MM.1S (cell line): Measurements from ENCODE around the gene EDC4.
"Not testable (repeated sequence)": the region's sequence is repeated elsewhere in the genome, so short reads cannot be mapped to it uniquely, and the experiment has no call there.

ENCODE experiments used
- DNase-seq: peaks from one replicate; pipeline ENCODE4 v3.0.0-alpha.2; 2015
- H2AFZ ChIP-seq: fragments of 300-600 bp; sonication (generic); 2 replicates; pipeline ENCODE4 v1.6.0; 2016; ENCODE audit warnings: antibody characterized with exemption, low read length
- H3F3A ChIP-seq: fragments of 300-600 bp; sonication (generic); 2 replicates; pipeline ENCODE4 v1.6.1; 2016; ENCODE audit warnings: mild to moderate bottlenecking, antibody characterized with exemption, low read length, moderate library complexity, mixed read lengths; ENCODE audit not compliant: insufficient read depth
- H3K27ac ChIP-seq: fragments of 300-600 bp; sonication (generic); 2 replicates; pipeline ENCODE4 v1.5.1; 2016; ENCODE audit warnings: mild to moderate bottlenecking, low read length
- H3K27me3 ChIP-seq: fragments of 300-600 bp; sonication (generic); replicated peaks from 2 replicates; pipeline ENCODE4 v1.6.0; 2016; ENCODE audit warnings: low read length; ENCODE audit not compliant: insufficient read depth
- H3K36me3 ChIP-seq: fragments of 300-600 bp; sonication (generic); replicated peaks from 2 replicates; pipeline ENCODE4 v1.6.1; 2016; ENCODE audit warnings: mild to moderate bottlenecking, low read length, mixed read lengths; ENCODE audit not compliant: insufficient read depth
- H3K4me1 ChIP-seq: fragments of 300-600 bp; sonication (generic); 2 replicates; pipeline ENCODE4 v1.6.1; 2016; ENCODE audit warnings: low read length, mixed read lengths
- H3K4me2 ChIP-seq: fragments of 300-600 bp; sonication (generic); 2 replicates; pipeline ENCODE4 v1.6.0; 2016; ENCODE audit warnings: low read depth, low read length
- H3K4me3 ChIP-seq: fragments of 300-600 bp; sonication (generic); 2 replicates; pipeline ENCODE4 v1.5.1; 2016; ENCODE audit warnings: low read length, mixed read lengths
- H3K79me2 ChIP-seq: fragments of 300-600 bp; sonication (generic); 2 replicates; pipeline ENCODE4 v1.6.1; 2016; ENCODE audit warnings: mixed run types, low read length, mixed read lengths
- H3K9ac ChIP-seq: fragments of 300-600 bp; sonication (generic); 2 replicates; pipeline ENCODE4 v1.6.1; 2016; ENCODE audit warnings: low read length, mixed read lengths
- H3K9me2 ChIP-seq: fragments of 300-600 bp; sonication (generic); replicated peaks from 2 replicates; pipeline ENCODE4 v1.6.1; 2016; ENCODE audit warnings: mild to moderate bottlenecking, low read length, mixed read lengths; ENCODE audit not compliant: insufficient read depth
- H3K9me3 ChIP-seq: fragments of 300-600 bp; sonication (generic); replicated peaks from 2 replicates; pipeline ENCODE4 v1.6.1; 2016; ENCODE audit warnings: mild to moderate bottlenecking, low read length, mixed read lengths; ENCODE audit not compliant: insufficient read depth
- H4K20me1 ChIP-seq: fragments of 300-600 bp; sonication (generic); 2 replicates; pipeline ENCODE4 v1.6.1; 2016; ENCODE audit warnings: mild to moderate bottlenecking, low read length, moderate library complexity, mixed read lengths; ENCODE audit not compliant: insufficient read depth
- EZH2 ChIP-seq: fragments of 300-600 bp; sonication (generic); optimal IDR thresholded peaks from 2 replicates; pipeline ENCODE3; 2017; ENCODE audit warnings: low read depth, mild to moderate bottlenecking, antibody characterized with exemption, low read length, mixed read lengths
- EZH2phosphoT487 ChIP-seq: fragments of 300-600 bp; sonication (generic); IDR thresholded peaks from 2 replicates; pipeline ENCODE4 v1.6.1; 2018; ENCODE audit warnings: antibody characterized with exemption, low read length
- TF ChIP-seq, protein P1 (sequence below): fragments of 300-600 bp; sonication (generic); IDR thresholded peaks from 2 replicates; pipeline ENCODE4 v1.5.1; 2016; ENCODE audit warnings: antibody characterized with exemption, low read length, mixed read lengths

Gene EDC4

DNA sequence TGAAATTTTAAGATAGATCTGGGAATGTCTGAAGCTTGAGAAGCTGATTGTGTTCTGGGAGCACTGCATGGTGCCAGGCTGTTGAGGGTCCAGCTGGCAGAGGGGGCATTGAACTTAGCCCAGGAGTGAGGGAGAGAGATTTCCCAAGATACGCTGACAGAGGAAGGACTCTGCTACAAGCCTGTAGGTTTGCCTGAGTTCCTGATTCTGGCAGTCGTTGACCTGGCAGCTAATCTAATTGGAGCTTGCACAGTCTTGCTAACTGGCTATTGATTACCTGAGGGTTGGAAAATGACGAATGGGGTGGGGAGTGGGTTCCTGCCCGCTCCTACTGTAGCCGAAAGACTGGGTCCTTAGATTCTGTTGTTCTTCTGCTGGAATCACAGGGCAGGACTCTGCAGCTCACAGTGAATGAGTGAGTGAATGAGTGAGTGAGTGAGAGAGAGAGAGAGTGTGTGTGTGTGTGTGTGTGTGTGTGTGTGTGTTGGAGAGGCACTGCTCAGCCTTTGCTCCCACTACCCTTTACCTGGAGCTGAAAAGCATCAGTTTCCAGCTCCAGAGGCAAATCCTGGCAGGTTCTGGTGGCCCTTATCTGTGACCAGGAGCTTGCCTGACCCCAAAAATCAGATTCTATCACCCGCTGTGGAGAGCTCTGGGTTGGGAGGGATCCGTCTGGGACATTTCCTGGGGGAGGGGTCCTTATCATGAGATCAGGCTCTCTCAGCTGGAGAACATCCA is 42.1 kb downstream of the EDC4 start:
- Histone ChIP-seq H3K27ac (no peak overlapping the region), H3K4me2 (no peak overlapping the region), H3K4me1 (no peaks in the 10 kb centered on the region), H3K27me3 (no peaks in the 10 kb centered on the region), H3K4me3 (no peak overlapping the region), H3F3A (no peaks in the 10 kb centered on the region), H3K9ac (no peak overlapping the region), H2AFZ (no peak overlapping the region), H4K20me1 (no peaks in the 10 kb centered on the region), H3K9me3 (no peaks in the 10 kb centered on the region), H3K36me3 (no peaks in the 10 kb centered on the region), H3K79me2 (peaks cover 9% of the 10 kb centered on the region), H3K9me2 (no peaks in the 10 kb centered on the region)
- no peak for DNase-seq
- TF ChIP-seq, protein P1, sequence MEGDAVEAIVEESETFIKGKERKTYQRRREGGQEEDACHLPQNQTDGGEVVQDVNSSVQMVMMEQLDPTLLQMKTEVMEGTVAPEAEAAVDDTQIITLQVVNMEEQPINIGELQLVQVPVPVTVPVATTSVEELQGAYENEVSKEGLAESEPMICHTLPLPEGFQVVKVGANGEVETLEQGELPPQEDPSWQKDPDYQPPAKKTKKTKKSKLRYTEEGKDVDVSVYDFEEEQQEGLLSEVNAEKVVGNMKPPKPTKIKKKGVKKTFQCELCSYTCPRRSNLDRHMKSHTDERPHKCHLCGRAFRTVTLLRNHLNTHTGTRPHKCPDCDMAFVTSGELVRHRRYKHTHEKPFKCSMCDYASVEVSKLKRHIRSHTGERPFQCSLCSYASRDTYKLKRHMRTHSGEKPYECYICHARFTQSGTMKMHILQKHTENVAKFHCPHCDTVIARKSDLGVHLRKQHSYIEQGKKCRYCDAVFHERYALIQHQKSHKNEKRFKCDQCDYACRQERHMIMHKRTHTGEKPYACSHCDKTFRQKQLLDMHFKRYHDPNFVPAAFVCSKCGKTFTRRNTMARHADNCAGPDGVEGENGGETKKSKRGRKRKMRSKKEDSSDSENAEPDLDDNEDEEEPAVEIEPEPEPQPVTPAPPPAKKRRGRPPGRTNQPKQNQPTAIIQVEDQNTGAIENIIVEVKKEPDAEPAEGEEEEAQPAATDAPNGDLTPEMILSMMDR, result no peak
- TF ChIP-seq EZH2 (no peak), EZH2phosphoT487 (no peak)

- H3K4me3 ChIP-seq, H2AFZ ChIP-seq, H3K79me2 ChIP-seq, H3K27ac ChIP-seq, H4K20me1 ChIP-seq, H3K4me1 ChIP-seq, H3K4me2 ChIP-seq, H3F3A ChIP-seq, H3K27me3 ChIP-seq, H3K9me3 ChIP-seq, H3K9me2 ChIP-seq, H3K9ac ChIP-seq, DNase-seq, H3K36me3 ChIP-seq: not testable (repeated sequence)
Measured at GRCh38 chr16:67915496-67915769, 42.6 kb downstream of the EDC4 start.

DNA sequence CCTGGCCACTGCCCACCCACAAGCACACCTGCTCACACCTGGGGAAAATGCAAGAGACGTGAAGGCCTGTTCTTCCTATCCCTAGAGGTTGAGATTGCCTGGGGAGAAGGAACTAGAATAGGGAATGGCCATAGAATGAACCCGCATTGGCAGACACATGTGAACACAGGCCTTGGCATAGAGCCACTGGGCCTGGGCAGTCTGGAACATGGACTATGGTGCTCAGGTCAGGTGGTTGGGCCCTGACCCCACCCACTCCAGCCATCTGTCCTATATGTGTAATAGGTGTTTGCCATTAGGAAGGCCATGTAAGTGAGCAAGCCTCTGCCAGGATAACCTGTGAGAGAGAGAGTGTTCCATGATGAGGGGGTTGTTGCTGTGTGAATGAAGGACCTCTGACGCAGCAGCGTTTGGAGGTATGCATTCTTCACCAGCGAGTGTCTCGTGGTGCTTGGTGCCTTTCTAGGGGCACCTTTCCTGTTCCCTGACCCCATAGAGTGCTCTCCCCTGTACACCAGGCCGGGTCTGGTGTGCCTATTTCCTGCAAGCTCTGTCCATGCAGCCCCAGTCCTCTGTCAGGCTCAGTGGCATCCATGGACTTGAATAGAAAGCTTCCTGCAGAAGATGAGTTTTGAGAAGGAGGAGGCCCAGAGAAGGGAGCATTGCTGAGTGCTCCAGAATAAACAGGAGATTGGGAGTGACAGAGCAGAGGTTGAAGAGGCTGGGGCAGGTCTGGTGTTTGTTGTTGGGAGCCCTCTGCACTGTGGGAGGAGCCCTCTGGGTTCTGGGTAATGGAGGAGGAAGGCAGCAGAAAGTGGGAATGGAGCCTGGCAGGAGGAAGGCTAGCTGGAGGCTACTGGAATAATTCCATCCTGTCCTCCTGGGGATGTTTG is 43.2 kb downstream of the EDC4 start:
- no peak overlapping the region for H3K4me3 ChIP-seq
- no peaks in the 10 kb centered on the region for H3K4me1 ChIP-seq
- H3K9me2 ChIP-seq, result no peaks in the 10 kb centered on the region
- peaks cover 9% of the 10 kb centered on the region for H3K79me2 ChIP-seq
- H2AFZ ChIP-seq, result no peak overlapping the region
- TF ChIP-seq, protein P1, result no peak
- TF ChIP-seq EZH2phosphoT487 (no peak), EZH2 (no peak)
- no peak overlapping the region for H3K9ac ChIP-seq
- no peak overlapping the region for H3K27ac ChIP-seq
- no peaks in the 10 kb centered on the region for H3F3A ChIP-seq
- DNase-seq, result no peak
- H3K9me3 ChIP-seq, result no peaks in the 10 kb centered on the region
- H3K4me2 ChIP-seq, result no peak overlapping the region
- no peaks in the 10 kb centered on the region for H3K36me3 ChIP-seq
- no peaks in the 10 kb centered on the region for H4K20me1 ChIP-seq
- no peaks in the 10 kb centered on the region for H3K27me3 ChIP-seq
